HFFc6 (cell line): ENCODE data around the gene THRB. TPM values are rescaled to one million over a fixed set of nuclear protein-coding genes. Genes with fewer than 3 reads are reported as not detected.

Experiments used
- DNase-seq: peaks from one replicate; pipeline ENCODE4 v3.0.0-alpha.2; 2018
- H3K27ac Mint-ChIP-seq: 2 replicates; pipeline ENCODE4 v1.8.0; 2020; ENCODE audit warnings: mild to moderate bottlenecking, mixed read lengths
- H3K27me3 Mint-ChIP-seq: 2 replicates; pipeline ENCODE4 v1.8.0; 2021; ENCODE audit warnings: mild to moderate bottlenecking, moderate library complexity, mixed read lengths; ENCODE audit not compliant: insufficient read depth
- H3K36me3 Mint-ChIP-seq: 2 replicates; pipeline ENCODE4 v1.8.0; 2021; ENCODE audit warnings: low read depth, mixed read lengths
- H3K4me1 Mint-ChIP-seq: 2 replicates; pipeline ENCODE4 v1.8.0; 2020; ENCODE audit warnings: low read depth, mixed read lengths
- H3K4me3 Mint-ChIP-seq: 2 replicates; pipeline ENCODE4 v1.8.0; 2020; ENCODE audit warnings: mild to moderate bottlenecking, moderate library complexity, mixed read lengths
- H3K9me3 Mint-ChIP-seq: 2 replicates; pipeline ENCODE4 v1.8.0; 2020; ENCODE audit warnings: mild to moderate bottlenecking, mixed read lengths
- total RNA-seq, 6 experiments: library from RNA; stranded (reverse); fragmentation: NEBNext Ultra II Directional; extraction: Animal tissue kit (Norgen Biotek cat#: 25700); gene quantifications; 2 replicates in 1 of 6; 3 replicates in 5 of 6; pipeline ENCODE4 v1.2.3, GENCODE V29; 2021
- TF ChIP-seq, protein P1 (sequence below): fragments of 200-600 bp; sonication (generic); IDR thresholded peaks from 2 replicates; pipeline ENCODE4 v1.5.0; 2021; ENCODE audit warnings: antibody characterized with exemption, mild to moderate bottlenecking

The THRB gene
- total RNA-seq, 6 experiments from 2014 or later: not detected

DNA sequence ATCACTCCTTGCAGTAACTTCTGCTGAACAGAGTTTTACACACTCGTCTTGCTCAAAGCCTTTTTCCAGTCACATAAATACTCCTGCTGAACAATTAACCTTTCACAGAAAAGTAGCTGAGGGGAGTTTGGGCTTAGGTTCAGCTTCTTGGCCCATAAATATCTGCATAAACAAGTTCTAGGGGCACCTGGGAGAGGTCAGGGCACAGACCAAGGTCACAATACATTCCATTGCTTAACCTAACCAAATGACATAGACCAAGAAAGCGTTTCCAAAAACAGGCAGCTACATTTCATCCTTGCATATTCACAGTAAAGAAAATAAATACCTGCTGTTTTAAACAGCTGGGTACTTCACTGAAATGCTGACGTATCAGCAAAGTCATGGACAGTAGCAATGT is 101.3 kb downstream of the THRB start:
- Mint-ChIP-seq H3K9me3 (peaks cover 11% of the 10 kb centered on the region), H3K27me3 (no peaks in the 10 kb centered on the region; the same call in 1 of the 2 replicates), H3K4me1 (no peaks in the 10 kb centered on the region), H3K4me3 (no peak overlapping the region), H3K27ac (no peak overlapping the region), H3K36me3 (no peaks in the 10 kb centered on the region; the same call in 1 of the 2 replicates)
- TF ChIP-seq, protein P1, sequence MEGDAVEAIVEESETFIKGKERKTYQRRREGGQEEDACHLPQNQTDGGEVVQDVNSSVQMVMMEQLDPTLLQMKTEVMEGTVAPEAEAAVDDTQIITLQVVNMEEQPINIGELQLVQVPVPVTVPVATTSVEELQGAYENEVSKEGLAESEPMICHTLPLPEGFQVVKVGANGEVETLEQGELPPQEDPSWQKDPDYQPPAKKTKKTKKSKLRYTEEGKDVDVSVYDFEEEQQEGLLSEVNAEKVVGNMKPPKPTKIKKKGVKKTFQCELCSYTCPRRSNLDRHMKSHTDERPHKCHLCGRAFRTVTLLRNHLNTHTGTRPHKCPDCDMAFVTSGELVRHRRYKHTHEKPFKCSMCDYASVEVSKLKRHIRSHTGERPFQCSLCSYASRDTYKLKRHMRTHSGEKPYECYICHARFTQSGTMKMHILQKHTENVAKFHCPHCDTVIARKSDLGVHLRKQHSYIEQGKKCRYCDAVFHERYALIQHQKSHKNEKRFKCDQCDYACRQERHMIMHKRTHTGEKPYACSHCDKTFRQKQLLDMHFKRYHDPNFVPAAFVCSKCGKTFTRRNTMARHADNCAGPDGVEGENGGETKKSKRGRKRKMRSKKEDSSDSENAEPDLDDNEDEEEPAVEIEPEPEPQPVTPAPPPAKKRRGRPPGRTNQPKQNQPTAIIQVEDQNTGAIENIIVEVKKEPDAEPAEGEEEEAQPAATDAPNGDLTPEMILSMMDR: no peak
- no peak for DNase-seq

DNA sequence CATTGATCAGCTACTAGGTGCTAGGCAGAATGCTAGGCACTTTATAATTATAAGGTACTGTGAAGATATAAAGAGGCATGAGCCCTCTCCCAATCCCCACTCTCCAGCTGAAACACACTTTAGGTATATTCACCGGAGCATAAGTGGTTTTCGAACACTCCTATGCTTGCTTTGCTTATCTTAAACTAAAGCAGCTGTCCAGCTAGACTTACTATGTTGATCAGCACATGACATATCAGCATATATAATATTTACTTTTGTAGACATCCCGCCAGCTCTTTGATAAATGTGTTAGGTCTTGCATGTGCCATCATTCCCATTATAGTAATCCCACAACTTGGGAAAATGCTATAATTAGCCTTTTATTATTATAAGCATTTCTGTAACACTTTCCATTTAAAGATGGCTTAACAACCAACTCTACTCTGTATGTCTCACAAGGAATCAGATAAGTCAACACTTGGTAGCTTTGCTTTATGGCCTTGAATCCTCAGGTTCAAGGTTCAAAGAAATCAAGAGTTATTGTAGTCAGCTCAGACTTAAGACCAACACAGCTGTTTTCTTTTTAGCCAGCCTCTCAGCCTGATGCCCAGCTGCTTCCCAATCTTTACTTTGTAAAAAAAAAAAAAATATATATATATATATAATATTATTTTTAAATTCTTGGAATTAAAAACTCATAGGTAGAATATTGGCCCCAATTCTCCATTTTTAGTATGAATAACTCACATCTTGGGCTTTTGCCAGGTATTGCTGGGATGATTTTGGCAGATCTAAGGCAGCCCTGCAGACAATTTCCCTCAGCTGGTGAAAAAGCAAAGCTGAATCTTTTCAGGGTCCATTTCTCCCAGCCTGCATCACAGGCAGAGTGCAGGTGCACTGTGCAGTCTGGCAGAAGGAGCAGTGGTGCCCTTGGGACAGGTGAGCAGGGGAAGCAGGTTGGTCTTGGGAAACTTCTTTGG is 104.2 kb downstream of the THRB start:
- no peak overlapping the region for H3K4me3 Mint-ChIP-seq
- no peaks in the 10 kb centered on the region for H3K27me3 Mint-ChIP-seq
- no peaks in the 10 kb centered on the region; the same call in 1 of the 2 replicates for H3K9me3 Mint-ChIP-seq
- TF ChIP-seq, protein P1: no peak
- no peak for DNase-seq
- no peaks in the 10 kb centered on the region; the same call in 1 of the 2 replicates for H3K36me3 Mint-ChIP-seq
- no peak overlapping the region for H3K27ac Mint-ChIP-seq
- no peaks in the 10 kb centered on the region for H3K4me1 Mint-ChIP-seq

DNA sequence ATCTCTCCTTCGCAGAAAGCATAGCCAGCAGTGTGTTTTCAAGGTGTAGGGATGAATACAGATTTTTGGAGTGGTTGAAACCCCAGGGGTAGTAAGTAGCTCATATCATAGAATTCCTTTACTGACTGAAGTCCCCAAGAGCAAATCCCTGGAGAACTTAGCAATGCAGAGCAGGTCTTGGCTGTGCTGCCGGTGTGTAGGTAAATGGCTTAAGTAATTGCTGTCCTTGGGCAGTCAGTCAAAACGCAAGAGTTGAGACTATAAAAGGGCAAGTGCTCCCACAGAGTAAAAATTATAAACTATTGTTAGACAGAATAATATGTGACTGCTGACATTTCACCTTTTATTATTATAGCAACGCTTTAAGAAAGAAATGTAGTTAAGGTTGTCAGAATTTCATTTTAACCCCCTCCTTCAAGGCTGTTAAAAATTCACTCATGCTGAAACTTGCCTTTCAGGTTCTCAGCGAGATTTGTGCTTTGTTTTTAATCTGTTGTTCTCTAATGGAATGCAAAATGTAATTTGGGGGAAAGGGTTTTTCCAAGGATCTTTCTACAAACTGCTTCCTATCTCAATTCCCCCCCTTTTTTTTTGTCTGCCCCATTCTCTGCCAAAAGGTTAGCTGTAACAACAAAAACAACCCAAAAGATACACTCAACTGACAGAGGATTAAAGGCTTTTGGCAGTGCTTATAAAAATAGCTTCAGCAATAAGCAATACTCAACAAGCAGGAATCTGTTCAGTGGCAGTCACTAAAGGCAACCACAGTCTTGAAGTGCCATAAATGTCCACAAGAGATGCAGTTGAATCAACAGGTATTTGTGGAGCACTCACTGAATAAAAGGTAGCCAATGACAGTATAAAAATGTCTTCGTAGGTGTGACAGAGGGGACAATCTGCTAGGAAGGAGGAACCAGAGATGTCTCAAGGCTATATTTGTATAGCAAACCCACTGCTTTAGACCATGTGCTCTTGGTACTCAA is 105.3 kb downstream of the THRB start:
- H3K4me3 Mint-ChIP-seq: no peak overlapping the region
- no peak overlapping the region for H3K27ac Mint-ChIP-seq
- H3K36me3 Mint-ChIP-seq: no peaks in the 10 kb centered on the region; the same call in 1 of the 2 replicates
- no peaks in the 10 kb centered on the region; the same call in 1 of the 2 replicates for H3K9me3 Mint-ChIP-seq
- TF ChIP-seq, protein P1: no peak
- no peak for DNase-seq
- no peaks in the 10 kb centered on the region for H3K4me1 Mint-ChIP-seq
- H3K27me3 Mint-ChIP-seq: no peaks in the 10 kb centered on the region

DNA sequence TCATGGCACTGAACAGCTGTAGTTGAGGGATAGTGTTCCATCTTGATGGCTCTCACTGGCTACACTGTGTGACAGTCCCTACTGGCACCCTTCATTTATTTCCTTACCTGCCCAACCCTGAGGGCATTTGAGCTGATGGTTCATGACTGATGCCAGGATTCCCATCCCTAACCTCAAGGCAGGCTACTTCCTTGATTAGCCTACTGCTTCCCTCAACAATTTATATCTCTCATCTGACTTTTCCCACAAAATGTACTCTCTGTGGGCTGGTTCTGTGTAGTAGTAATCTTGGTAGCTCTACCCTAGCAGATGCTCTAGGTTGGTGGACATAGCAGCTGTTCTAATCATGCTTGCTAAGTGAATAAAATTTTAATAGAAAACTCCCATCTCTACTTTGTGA is 106.0 kb downstream of the THRB start:
- H3K4me3 Mint-ChIP-seq: no peak overlapping the region
- H3K4me1 Mint-ChIP-seq: no peaks in the 10 kb centered on the region
- TF ChIP-seq, protein P1: no peak
- H3K36me3 Mint-ChIP-seq: no peaks in the 10 kb centered on the region; the same call in 1 of the 2 replicates
- no peak for DNase-seq
- H3K9me3 Mint-ChIP-seq: no peaks in the 10 kb centered on the region; the same call in 1 of the 2 replicates
- no peak overlapping the region for H3K27ac Mint-ChIP-seq
- no peaks in the 10 kb centered on the region for H3K27me3 Mint-ChIP-seq

DNA sequence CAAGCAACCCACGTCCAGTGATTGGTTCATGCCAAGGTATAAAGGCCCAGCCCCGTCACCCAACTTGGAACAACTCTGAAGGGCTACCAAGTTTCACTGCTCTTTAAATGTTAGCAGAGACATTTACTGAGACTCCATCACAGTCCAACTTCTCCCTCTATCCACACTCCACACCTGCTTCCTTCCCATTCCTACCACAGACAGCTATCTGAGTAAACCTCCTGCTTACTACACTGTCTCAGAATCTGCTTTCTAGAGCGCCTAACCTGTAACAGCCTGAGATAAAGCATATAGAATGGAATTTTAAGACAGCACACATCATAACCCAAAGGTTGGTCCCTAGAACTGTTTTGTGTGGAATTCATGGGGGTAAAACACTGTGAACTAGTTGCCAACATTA is 106.5 kb downstream of the THRB start:
- Mint-ChIP-seq H3K4me3 (no peak overlapping the region), H3K9me3 (no peaks in the 10 kb centered on the region; the same call in 1 of the 2 replicates), H3K4me1 (no peaks in the 10 kb centered on the region), H3K27ac (no peak overlapping the region), H3K36me3 (no peaks in the 10 kb centered on the region; the same call in 1 of the 2 replicates), H3K27me3 (no peaks in the 10 kb centered on the region)
- no peak for DNase-seq
- TF ChIP-seq, protein P1: no peak
